Breast epithelium (tissue), 4 donors: ENCODE results near the gene GPR63. TPM values are rescaled to one million over a fixed set of nuclear protein-coding genes. Genes with fewer than 3 reads are reported as not detected.

ENCODE experiments used
- DNase-seq, 2 donors: peaks; one replicate each; pipeline ENCODE4 v3.0.0-alpha.2; 2019; ENCODE audit warnings: low spot score in 2 of 2
- H3K27ac ChIP-seq, 2 donors: fragments of 200-600 bp; sonication (generic) in 1 of 2; one replicate each; pipeline ENCODE4 v1.5.1; 2016 to 2019; ENCODE audit warnings: mild to moderate bottlenecking in 1 of 2
- H3K27me3 ChIP-seq, 2 donors: fragments of 200-600 bp; sonication (generic) in 1 of 2; one replicate each; pipeline versions ENCODE4 v1.5.1 to v1.6.0; 2017 to 2019; ENCODE audit warnings: control low read depth in 1 of 2, mild to moderate bottlenecking in 1 of 2
- H3K36me3 ChIP-seq: fragments of 200-600 bp; one replicate; pipeline ENCODE4 v1.5.1; 2019
- H3K4me1 ChIP-seq, 2 donors: fragments of 200-600 bp; sonication (generic); one replicate each; pipeline ENCODE4 v1.5.1; 2016 to 2019; ENCODE audit warnings: control low read depth in 1 of 2
- H3K4me3 ChIP-seq, 3 donors: fragments of 200-600 bp; sonication (generic); 1 replicate in 2 of 3; 2 replicates in 1 of 3; pipeline ENCODE4 v1.5.1; 2016 to 2019; ENCODE audit warnings: mild to moderate bottlenecking in 3 of 3, moderate library complexity in 2 of 3
- H3K9me3 ChIP-seq, 2 donors: fragments of 200-600 bp; sonication (generic) in 1 of 2; one replicate each; pipeline ENCODE4 v1.5.1; 2016 to 2019; ENCODE audit warnings: control low read depth in 1 of 2
- CTCF ChIP-seq, 3 donors: fragments of 450-650 bp; IDR thresholded peaks; one replicate each; pipeline ENCODE4 v1.5.1; 2016 to 2017; ENCODE audit warnings: antibody characterized with exemption in 3 of 3, mild to moderate bottlenecking in 3 of 3, moderate library complexity in 3 of 3
- POLR2A ChIP-seq: fragments of 450-650 bp; IDR thresholded peaks from one replicate; pipeline ENCODE4 v1.6.1; 2016; ENCODE audit warnings: antibody characterized with exemption, mild to moderate bottlenecking, moderate library complexity
- POLR2AphosphoS5 ChIP-seq, 3 donors: sonication (generic); formaldehyde crosslinking; IDR thresholded peaks; one replicate each; pipeline ENCODE4 v1.6.1; 2017; ENCODE audit warnings: antibody characterized with exemption in 3 of 3
- intact Hi-C: fragments of 100-400 bp; cut with DNase I; formaldehyde crosslinking; loops from one replicate; pipeline ENCODE4 v1.15.1; 2023; ENCODE audit warnings: low total_unique reads
- total RNA-seq, 3 donors: library from RNA; depleted of rRNA; stranded (reverse); fragments of >200 nt; gene quantifications; one replicate each; pipeline ENCODE4 v1.1.0, GENCODE V29; 2016

Gene GPR63
- total RNA-seq, 3 donors from 2014 or later, result 0.16 to 1.0 (median 0.98) TPM

- Histone ChIP-seq H3K36me3 (no peaks in the 10 kb centered on the region), H3K4me1 (no peaks in the 10 kb centered on the region), H3K9me3 (no peaks in the 10 kb centered on the region), H3K4me3 (no peak overlapping the region), H3K27ac (no peak overlapping the region), H3K27me3 (no peaks in the 10 kb centered on the region)
- no peak for DNase-seq
- intact Hi-C loops, result no loop called here
- TF ChIP-seq POLR2AphosphoS5 (IDR thresholded peaks at IDR 0.05) (no peak), CTCF (IDR thresholded peaks at IDR 0.05) (no peak), POLR2A (no peak)
These were observed 10.4 kb downstream of the GPR63 start for GRCh38 chr6:96826865-96827264.

- intact Hi-C loops, result no loop called here
These were observed 13.5 kb downstream of the GPR63 start for GRCh38 chr6:96823743-96824142.

GRCh38 chr6:96821034-96821433 lies 16.2 kb downstream of the GPR63 start:
- intact Hi-C loops, result no loop called here
- Histone ChIP-seq H3K36me3 (no peaks in the 10 kb centered on the region), H3K4me1 (no peaks in the 10 kb centered on the region), H3K9me3 (no peaks in the 10 kb centered on the region), H3K27me3 (no peaks in the 10 kb centered on the region), H3K4me3 (no peak overlapping the region), H3K27ac (no peak overlapping the region)
- DNase-seq, result no peak
- no peak for TF ChIP-seq POLR2A
- no peak for TF ChIP-seq CTCF (IDR thresholded peaks at IDR 0.05)

More at GRCh38 chr6:96823743-96824142, 13.5 kb downstream of the GPR63 start:
- no peaks in the 10 kb centered on the region for H3K9me3 ChIP-seq
- H3K27me3 ChIP-seq, result no peaks in the 10 kb centered on the region
- no peaks in the 10 kb centered on the region for H3K36me3 ChIP-seq
- no peak overlapping the region for H3K4me3 ChIP-seq
- TF ChIP-seq CTCF (IDR thresholded peaks at IDR 0.05) (no peak), POLR2A (no peak), POLR2AphosphoS5 (IDR thresholded peaks at IDR 0.05) (no peak)
- no peak for DNase-seq
- no peak overlapping the region for H3K27ac ChIP-seq
- H3K4me1 ChIP-seq, result no peaks in the 10 kb centered on the region

- intact Hi-C loops, result no loop called here
- no peak overlapping the region for H3K27ac ChIP-seq
- no peak for DNase-seq
- no peaks in the 10 kb centered on the region for H3K9me3 ChIP-seq
- H3K36me3 ChIP-seq, result no peaks in the 10 kb centered on the region
- TF ChIP-seq POLR2A, result no peak
- no peak for TF ChIP-seq POLR2AphosphoS5 (IDR thresholded peaks at IDR 0.05)
- TF ChIP-seq CTCF (IDR thresholded peaks at IDR 0.05), result no peak
- no peaks in the 10 kb centered on the region for H3K27me3 ChIP-seq
- H3K4me3 ChIP-seq, result no peak overlapping the region
- H3K4me1 ChIP-seq, result no peaks in the 10 kb centered on the region
These were observed 20.9 kb downstream of the GPR63 start for GRCh38 chr6:96816301-96816817.

- H3K27me3 ChIP-seq, result no peaks in the 10 kb centered on the region
- TF ChIP-seq POLR2AphosphoS5 (IDR thresholded peaks at IDR 0.05) (no peak), POLR2A (no peak), CTCF (IDR thresholded peaks at IDR 0.05) (no peak)
- no peaks in the 10 kb centered on the region for H3K36me3 ChIP-seq
- no peak overlapping the region for H3K4me3 ChIP-seq
- no peaks in the 10 kb centered on the region for H3K9me3 ChIP-seq
- no peaks in the 10 kb centered on the region for H3K4me1 ChIP-seq
- no peak for DNase-seq
- intact Hi-C loops, result no loop called here
- no peak overlapping the region for H3K27ac ChIP-seq
These were observed 22.7 kb downstream of the GPR63 start for GRCh38 chr6:96814625-96815024.
